CD4-positive, alpha-beta T cell (primary cell): ENCODE measurements around the gene SEMA4B. TPM values are rescaled to one million over a fixed set of nuclear protein-coding genes. Genes with fewer than 3 reads are reported as not detected.

Experiments
- ATAC-seq: fragments of 200-7000 bp; cut with Tn5 transposase; one replicate; pipeline ENCODE4 v1.10.0; 2022; ENCODE audit warnings: mild to moderate bottlenecking; ENCODE audit not compliant: poor library complexity
- CTCF ChIA-PET: fragments of 350-600 bp; sonication (Branson Sonifier 250); formaldehyde crosslinking; loops from one replicate; lab custom pipeline; 2021; ENCODE audit warnings: antibody characterized with exemption, inconsistent platforms; lab: Charles Lee
- POLR2A ChIA-PET: fragments of 350-600 bp; sonication (Branson Sonifier 250); formaldehyde crosslinking; loops from one replicate; lab custom pipeline; 2021; ENCODE audit warnings: antibody characterized with exemption, inconsistent platforms; lab: Charles Lee
- DNase-seq, 14 experiments: peaks; one replicate each; pipeline ENCODE4 v3.0.0-alpha.2; 2013 to 2020; ENCODE audit warnings: mixed read lengths in 2 of 14
- H3K27ac ChIP-seq, 2 donors: one replicate each; pipeline versions ENCODE4 v1.5.1 to v1.7.0; 2013; ENCODE audit warnings: low read length in 2 of 2, low read depth in 1 of 2, mild to moderate bottlenecking in 1 of 2
- H3K27me3 ChIP-seq, 2 experiments: 1 replicate in 1 of 2; 2 replicates in 1 of 2; pipeline versions ENCODE4 v1.6.1 to v1.7.0; 2013; ENCODE audit warnings: low read length in 2 of 2, control low read depth in 1 of 2, mild to moderate bottlenecking in 1 of 2, moderate library complexity in 1 of 2; ENCODE audit not compliant: insufficient read depth in 2 of 2, control insufficient read depth in 1 of 2
- H3K36me3 ChIP-seq: one replicate; pipeline ENCODE4 v1.6.1; 2013; ENCODE audit warnings: low read length, control low read depth; ENCODE audit not compliant: insufficient read depth
- H3K4me1 ChIP-seq: one replicate; pipeline ENCODE4 v1.6.1; 2013; ENCODE audit warnings: low read length, control low read depth; ENCODE audit not compliant: insufficient read depth
- H3K4me3 ChIP-seq: one replicate; pipeline ENCODE4 v1.5.1; 2013; ENCODE audit warnings: mild to moderate bottlenecking, low read length, moderate library complexity
- H3K9me3 ChIP-seq, 2 experiments: 1 replicate in 1 of 2; 2 replicates in 1 of 2; pipeline versions ENCODE4 v1.6.1 to v1.7.0; 2013; ENCODE audit warnings: low read length in 2 of 2, mild to moderate bottlenecking in 2 of 2, control low read depth in 1 of 2, moderate library complexity in 1 of 2; ENCODE audit not compliant: control insufficient read depth in 1 of 2, insufficient read depth in 1 of 2
- H3K27ac Mint-ChIP-seq: one replicate; pipeline ENCODE4 v1.8.0; 2020; ENCODE audit warnings: mixed read lengths
- H3K27me3 Mint-ChIP-seq: one replicate; pipeline ENCODE4 v1.8.0; 2021; ENCODE audit warnings: mixed read lengths
- H3K36me3 Mint-ChIP-seq: one replicate; pipeline ENCODE4 v1.8.0; 2021; ENCODE audit warnings: low read depth, mixed read lengths
- H3K4me1 Mint-ChIP-seq: one replicate; pipeline ENCODE4 v1.8.0; 2021; ENCODE audit warnings: low read depth, mixed read lengths
- H3K4me3 Mint-ChIP-seq: one replicate; pipeline ENCODE4 v1.8.0; 2020; ENCODE audit warnings: mild to moderate bottlenecking, mixed read lengths
- H3K9me3 Mint-ChIP-seq: one replicate; pipeline ENCODE4 v1.8.0; 2020; ENCODE audit warnings: mixed read lengths
- CTCF ChIP-seq: fragments of 200-600 bp; IDR thresholded peaks from one replicate; pipeline ENCODE4 v1.8.0; 2022; ENCODE audit warnings: antibody characterized with exemption, mild to moderate bottlenecking
- intact Hi-C, 2 experiments: fragments of 100-400 bp; cut with DNase I in 1 of 2; cut with micrococcal nuclease in 1 of 2; formaldehyde crosslinking; loops; one replicate each; pipeline versions ENCODE4 v1.15.1 to v1.9.0; 2023 to 2025; cut with DNase I, micrococcal nuclease
- total RNA-seq, 174 experiments: library from RNA in 2 of 174; stranded (reverse) in 2 of 174; gene quantifications; one replicate each; pipeline ENCODE4 v1.2.3 and lab custom pipeline; 2021 to 2026

The SEMA4B gene
- total RNA-seq, 2 experiments from 2014 or later: 8.0 to 9.5 TPM

- H3K36me3 ChIP-seq: peaks cover 76% of the 10 kb centered on the region
- H3K4me1 Mint-ChIP-seq: peaks cover 19% of the 10 kb centered on the region
- H3K4me3 ChIP-seq: no peak overlapping the region
- no peak for DNase-seq
- H3K27ac ChIP-seq: no peak overlapping the region
- H3K9me3 Mint-ChIP-seq: no peaks in the 10 kb centered on the region
- H3K4me3 Mint-ChIP-seq: no peak overlapping the region
- ATAC-seq: no peak
- no peak for TF ChIP-seq CTCF
- intact Hi-C loops: no loop called here
- ChIA-PET POLR2A (interaction anchor here (0.9 kb wide), 1 partner anchor 24 kb away, joined by 3 read pairs; the partner anchor contains the start of gene SEMA4B), CTCF (no interaction called here)
- peaks cover 35% of the 10 kb centered on the region for H3K36me3 Mint-ChIP-seq
- peaks cover 28% of the 10 kb centered on the region for H3K4me1 ChIP-seq
- no peaks in the 10 kb centered on the region for H3K9me3 ChIP-seq
- no peak overlapping the region for H3K27ac Mint-ChIP-seq
- H3K27me3 ChIP-seq: no peaks in the 10 kb centered on the region
- no peaks in the 10 kb centered on the region for H3K27me3 Mint-ChIP-seq
Measured at GRCh38 chr15:90225504-90226234, 24.5 kb downstream of the SEMA4B start.

GRCh38 chr15:90227336-90227735 is 26.2 kb downstream of the SEMA4B start:
- Histone ChIP-seq H3K9me3 (no peaks in the 10 kb centered on the region), H3K4me3 (no peak overlapping the region), H3K27me3 (no peaks in the 10 kb centered on the region), H3K27ac (peak overlapping the region in 1 of 2 donors; percentile 24), H3K4me1 (peaks cover 45% of the 10 kb centered on the region), H3K36me3 (peaks cover 78% of the 10 kb centered on the region)
- H3K4me1 Mint-ChIP-seq: peaks cover 36% of the 10 kb centered on the region
- no peak for TF ChIP-seq CTCF
- ChIA-PET CTCF (no interaction called here), POLR2A (interaction anchor here (1.0 kb wide), 1 partner anchor 175 kb away, joined by 3 read pairs; no protein-coding TSS in a partner anchor)
- DNase-seq (no peak), ATAC-seq (no peak)
- intact Hi-C loops: no loop called here
- H3K27ac Mint-ChIP-seq: peak overlapping the region; percentile 58
- H3K9me3 Mint-ChIP-seq: no peaks in the 10 kb centered on the region
- no peaks in the 10 kb centered on the region for H3K27me3 Mint-ChIP-seq
- peak overlapping the region; percentile 25 for H3K4me3 Mint-ChIP-seq
- H3K36me3 Mint-ChIP-seq: peaks cover 48% of the 10 kb centered on the region

GRCh38 chr15:90227816-90228772 is 27.0 kb downstream of the SEMA4B start:
- H3K27me3 ChIP-seq: no peaks in the 10 kb centered on the region
- POLR2A ChIA-PET: interaction anchor here (1.0 kb wide), 1 partner anchor 174 kb away, joined by 3 read pairs; no protein-coding TSS in a partner anchor
- TF ChIP-seq CTCF: no peak
- CTCF ChIA-PET: no interaction called here
- Mint-ChIP-seq H3K4me3 (no peak overlapping the region), H3K9me3 (no peaks in the 10 kb centered on the region), H3K27ac (peak overlapping the region; percentile 99), H3K4me1 (peaks cover 44% of the 10 kb centered on the region), H3K27me3 (no peaks in the 10 kb centered on the region), H3K36me3 (peaks cover 52% of the 10 kb centered on the region)
- ATAC-seq (no peak), DNase-seq (no peak)
- peak overlapping the region in 1 of 2 donors; percentile 24 for H3K27ac ChIP-seq
- peaks cover 76% of the 10 kb centered on the region for H3K36me3 ChIP-seq
- intact Hi-C loops: no loop called here
- H3K9me3 ChIP-seq: no peaks in the 10 kb centered on the region
- no peak overlapping the region for H3K4me3 ChIP-seq
- peaks cover 52% of the 10 kb centered on the region for H3K4me1 ChIP-seq
